ENCODE data around the gene THSD4. TPM values are rescaled to one million over a fixed set of nuclear protein-coding genes. Genes with fewer than 3 reads are reported as not detected.

THSD4 gene
- total RNA-seq, 1 donor from 2014 or later: 73.5 TPM

GRCh38 chr15:71775856-71776255, 660.6 kb downstream of the THSD4 start:
- no peak for TF ChIP-seq CTCF (conservative IDR thresholded peaks at IDR 0.05; ENCODE audit: low read depth, low read length)
- H3K4me3 ChIP-seq (ENCODE audit: low read depth, low read length): no peak overlapping the region
- DNase-seq (ENCODE audit: low read depth): no peak

GRCh38 chr15:71776304-71776703, 661.0 kb downstream of the THSD4 start:
- no peak for TF ChIP-seq CTCF (conservative IDR thresholded peaks at IDR 0.05; ENCODE audit: low read depth, low read length)
- H3K4me3 ChIP-seq (ENCODE audit: low read depth, low read length): no peak overlapping the region
- DNase-seq (ENCODE audit: low read depth): no peak

GRCh38 chr15:71777216-71777943, 662.1 kb downstream of the THSD4 start:
- DNase-seq (ENCODE audit: low read depth): no peak
- H3K4me3 ChIP-seq (ENCODE audit: low read depth, low read length): no peak overlapping the region
- TF ChIP-seq CTCF (conservative IDR thresholded peaks at IDR 0.05; ENCODE audit: low read depth, low read length): no peak

GRCh38 chr15:71779073-71779797, 664.0 kb downstream of the THSD4 start:
- TF ChIP-seq CTCF (conservative IDR thresholded peaks at IDR 0.05; ENCODE audit: low read depth, low read length): no peak
- H3K4me3 ChIP-seq (ENCODE audit: low read depth, low read length): no peak overlapping the region
- no peak for DNase-seq (ENCODE audit: low read depth)

- TF ChIP-seq CTCF (conservative IDR thresholded peaks at IDR 0.05; ENCODE audit: low read depth, low read length): peak; percentile 79
- DNase-seq (ENCODE audit: low read depth): no peak
- no peak overlapping the region for H3K4me3 ChIP-seq (ENCODE audit: low read depth, low read length)
These were observed 665.1 kb downstream of the THSD4 start for GRCh38 chr15:71780115-71780976.

- no peak for TF ChIP-seq CTCF (conservative IDR thresholded peaks at IDR 0.05; ENCODE audit: low read depth, low read length)
- no peak for DNase-seq (ENCODE audit: low read depth)
- H3K4me3 ChIP-seq (ENCODE audit: low read depth, low read length): no peak overlapping the region
These were observed 666.1 kb downstream of the THSD4 start for GRCh38 chr15:71781179-71781964.

Measured in epithelial cell of proximal tubule (primary cell).